ENCODE measurements around the gene PLK3.

DNA sequence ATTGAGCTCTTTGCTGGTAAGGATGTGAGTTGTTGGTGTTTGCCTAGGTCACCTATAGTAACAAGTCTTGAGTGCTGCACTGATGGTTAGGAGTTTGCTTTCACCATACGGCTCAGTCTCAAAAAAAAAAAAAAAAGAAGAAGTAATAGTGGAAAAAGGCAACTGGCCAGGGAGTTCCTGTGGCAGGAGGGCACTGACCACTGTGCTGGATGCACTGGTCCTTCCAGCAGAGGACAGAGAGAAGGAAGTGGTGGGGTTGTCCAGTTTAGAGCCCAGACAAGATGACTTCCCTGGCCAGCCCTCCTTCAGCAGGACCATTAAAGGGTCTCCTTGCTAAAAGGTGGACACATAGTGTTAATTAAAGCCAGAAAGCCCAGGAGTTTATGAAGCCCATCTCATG lies 54.8 kb downstream of the PLK3 start:
- TF ChIP-seq, protein P1, sequence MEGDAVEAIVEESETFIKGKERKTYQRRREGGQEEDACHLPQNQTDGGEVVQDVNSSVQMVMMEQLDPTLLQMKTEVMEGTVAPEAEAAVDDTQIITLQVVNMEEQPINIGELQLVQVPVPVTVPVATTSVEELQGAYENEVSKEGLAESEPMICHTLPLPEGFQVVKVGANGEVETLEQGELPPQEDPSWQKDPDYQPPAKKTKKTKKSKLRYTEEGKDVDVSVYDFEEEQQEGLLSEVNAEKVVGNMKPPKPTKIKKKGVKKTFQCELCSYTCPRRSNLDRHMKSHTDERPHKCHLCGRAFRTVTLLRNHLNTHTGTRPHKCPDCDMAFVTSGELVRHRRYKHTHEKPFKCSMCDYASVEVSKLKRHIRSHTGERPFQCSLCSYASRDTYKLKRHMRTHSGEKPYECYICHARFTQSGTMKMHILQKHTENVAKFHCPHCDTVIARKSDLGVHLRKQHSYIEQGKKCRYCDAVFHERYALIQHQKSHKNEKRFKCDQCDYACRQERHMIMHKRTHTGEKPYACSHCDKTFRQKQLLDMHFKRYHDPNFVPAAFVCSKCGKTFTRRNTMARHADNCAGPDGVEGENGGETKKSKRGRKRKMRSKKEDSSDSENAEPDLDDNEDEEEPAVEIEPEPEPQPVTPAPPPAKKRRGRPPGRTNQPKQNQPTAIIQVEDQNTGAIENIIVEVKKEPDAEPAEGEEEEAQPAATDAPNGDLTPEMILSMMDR (IDR thresholded peaks at IDR 0.05), result no peak
- TF ChIP-seq ZFX (IDR thresholded peaks at IDR 0.05; ENCODE audit: borderline replicate concordance), result no peak
